ENCODE measurements around the gene FN3K.

DNA sequence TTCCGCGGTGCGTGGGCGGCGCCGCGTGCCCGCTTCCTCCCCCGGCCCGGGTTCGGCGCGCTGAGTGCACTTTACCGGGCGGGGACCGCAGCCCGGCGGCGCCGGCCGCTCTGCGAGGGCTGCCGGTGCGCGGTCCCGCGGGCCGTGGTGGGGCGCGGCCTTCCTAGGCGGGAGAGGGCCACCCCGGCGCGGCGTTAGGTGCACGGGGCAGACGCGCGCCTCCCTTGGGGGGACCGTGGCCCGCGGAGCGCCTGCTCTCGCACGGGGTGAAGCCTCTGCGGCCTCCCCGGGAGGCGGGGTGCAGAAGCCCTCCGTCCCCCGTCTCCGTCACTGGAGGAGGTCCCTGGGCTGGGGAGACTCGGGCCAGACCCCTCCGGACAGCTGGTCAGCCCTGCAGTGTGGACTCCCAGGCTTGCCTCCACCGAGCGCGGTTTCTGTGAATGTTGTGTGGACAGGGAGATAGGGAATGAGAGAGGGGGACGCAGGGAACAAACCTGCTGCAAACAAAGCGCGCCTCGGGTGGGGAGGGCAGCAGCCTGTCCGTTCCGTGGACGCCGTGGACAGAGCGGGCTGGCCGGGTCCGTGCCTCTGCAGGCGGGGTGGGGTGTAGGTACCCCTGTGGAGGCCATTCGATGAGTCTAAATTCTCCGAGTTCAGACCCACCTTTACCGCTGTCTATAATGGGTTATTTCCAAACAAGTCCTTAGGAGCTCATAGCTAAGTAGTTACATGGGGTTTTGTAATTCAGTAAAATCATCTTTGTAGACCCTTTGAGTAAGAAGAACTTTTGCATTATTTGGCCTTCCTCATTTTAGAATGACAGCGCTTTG lies 17.2 kb downstream of the FN3K start:
- TF ChIP-seq, protein P1, sequence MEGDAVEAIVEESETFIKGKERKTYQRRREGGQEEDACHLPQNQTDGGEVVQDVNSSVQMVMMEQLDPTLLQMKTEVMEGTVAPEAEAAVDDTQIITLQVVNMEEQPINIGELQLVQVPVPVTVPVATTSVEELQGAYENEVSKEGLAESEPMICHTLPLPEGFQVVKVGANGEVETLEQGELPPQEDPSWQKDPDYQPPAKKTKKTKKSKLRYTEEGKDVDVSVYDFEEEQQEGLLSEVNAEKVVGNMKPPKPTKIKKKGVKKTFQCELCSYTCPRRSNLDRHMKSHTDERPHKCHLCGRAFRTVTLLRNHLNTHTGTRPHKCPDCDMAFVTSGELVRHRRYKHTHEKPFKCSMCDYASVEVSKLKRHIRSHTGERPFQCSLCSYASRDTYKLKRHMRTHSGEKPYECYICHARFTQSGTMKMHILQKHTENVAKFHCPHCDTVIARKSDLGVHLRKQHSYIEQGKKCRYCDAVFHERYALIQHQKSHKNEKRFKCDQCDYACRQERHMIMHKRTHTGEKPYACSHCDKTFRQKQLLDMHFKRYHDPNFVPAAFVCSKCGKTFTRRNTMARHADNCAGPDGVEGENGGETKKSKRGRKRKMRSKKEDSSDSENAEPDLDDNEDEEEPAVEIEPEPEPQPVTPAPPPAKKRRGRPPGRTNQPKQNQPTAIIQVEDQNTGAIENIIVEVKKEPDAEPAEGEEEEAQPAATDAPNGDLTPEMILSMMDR (IDR thresholded peaks at IDR 0.05): no peak
- no peak for TF ChIP-seq POLR2A (IDR thresholded peaks at IDR 0.05)

All from testis (tissue), 2 donors.